Heart left ventricle (tissue), 13 donors: ENCODE measurements around the gene RPL39L.
"Not testable (repeated sequence)": the region's sequence is repeated elsewhere in the genome, so short reads cannot be mapped to it uniquely, and the experiment has no call there.

Experiments used
- CTCF ChIP-seq, 12 donors: fragments of 200-600 bp; sonication (generic) in 4 of 12; IDR thresholded peaks; one replicate each; pipeline versions ENCODE4 v1.5.0 to v1.8.0; 2018 to 2022; ENCODE audit warnings: antibody characterized with exemption in 12 of 12, mild to moderate bottlenecking in 5 of 12
- POLR2A ChIP-seq, 2 donors: fragments of 450-650 bp; IDR thresholded peaks; one replicate each; pipeline ENCODE4 v1.6.1; 2017; ENCODE audit warnings: antibody characterized with exemption in 2 of 2, mild to moderate bottlenecking in 2 of 2, moderate library complexity in 2 of 2
- donor health status: ischemic (EF 13 %, LVEDD 7.1; RV severe dilation, severe dysfunction).
- donor health status: DM: no; HTN: yes; CAD: no.
- donor health status: DM: no; HTN: no; CAD: no.
- donor health status: ischemic (EF 25% LVEDD 6.9; RV normal size, moderate dysfunction).
- donor health status: ischemic (EF 25% LVEDD 5.7; RV mildly dilated, moderate dysfunction).
- donor health status: ischemic (EF 35%, LVEDD 5.7; RV mildly dilated, moderate dysfunction).
- donor health status: nonischemic (EF 11% LVEDD 7.7; RV severe dilation, severe dysfunction).
- donor health status: DM: yes; HTN: yes; CAD: no.
- donor health status: PGD.
- donor health status: ischemic (EF 29% LVEDD 5.4; RV normal size, mild dysfunction).
- donor health status: nonischemic (EF 23%, LVEDD 6.1; RV moderate dilation, normal function).

GRCh38 chr3:187170911-187171310 lies 31.6 kb upstream of the RPL39L start:
- TF ChIP-seq CTCF, POLR2A (IDR thresholded peaks at IDR 0.05): not testable (repeated sequence)
